Hematopoietic multipotent progenitor cell treated with erythropoietin and hydrocortisone succinate and interleukin-3 and kit ligand, for 17 days (in vitro differentiated cells): ENCODE measurements around the gene CYP2J2.
"Not testable (repeated sequence)": the region's sequence is repeated elsewhere in the genome, so short reads cannot be mapped to it uniquely, and the experiment has no call there.

ENCODE experiments used
- DNase-seq: peaks from one replicate; pipeline ENCODE4 v3.0.0-alpha.2; 2015; ENCODE audit warnings: low spot score

Gene CYP2J2

DNA sequence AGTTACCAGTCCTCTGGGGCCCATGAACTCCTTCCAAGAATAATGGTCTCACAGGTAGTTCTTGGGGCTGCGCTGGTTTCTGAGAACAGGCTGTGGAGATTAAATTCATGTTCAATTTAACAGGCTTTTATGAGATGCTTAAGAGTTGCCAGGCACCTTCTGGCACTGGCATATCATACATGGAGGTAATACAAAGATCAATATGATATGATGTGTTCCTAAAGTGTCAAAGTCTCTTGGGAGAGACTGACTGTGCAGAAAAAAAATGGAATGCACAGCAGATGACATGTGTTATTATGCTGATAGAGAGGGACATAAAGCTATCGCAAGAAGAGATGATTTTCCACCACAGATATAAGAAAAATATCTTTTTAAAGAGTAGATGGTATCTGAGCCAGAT is 6.8 kb downstream of the CYP2J2 start:
- DNase-seq = no peak

- DNase-seq = no peak
These were observed 8.8 kb downstream of the CYP2J2 start for GRCh38 chr1:59917785-59918180.

DNA sequence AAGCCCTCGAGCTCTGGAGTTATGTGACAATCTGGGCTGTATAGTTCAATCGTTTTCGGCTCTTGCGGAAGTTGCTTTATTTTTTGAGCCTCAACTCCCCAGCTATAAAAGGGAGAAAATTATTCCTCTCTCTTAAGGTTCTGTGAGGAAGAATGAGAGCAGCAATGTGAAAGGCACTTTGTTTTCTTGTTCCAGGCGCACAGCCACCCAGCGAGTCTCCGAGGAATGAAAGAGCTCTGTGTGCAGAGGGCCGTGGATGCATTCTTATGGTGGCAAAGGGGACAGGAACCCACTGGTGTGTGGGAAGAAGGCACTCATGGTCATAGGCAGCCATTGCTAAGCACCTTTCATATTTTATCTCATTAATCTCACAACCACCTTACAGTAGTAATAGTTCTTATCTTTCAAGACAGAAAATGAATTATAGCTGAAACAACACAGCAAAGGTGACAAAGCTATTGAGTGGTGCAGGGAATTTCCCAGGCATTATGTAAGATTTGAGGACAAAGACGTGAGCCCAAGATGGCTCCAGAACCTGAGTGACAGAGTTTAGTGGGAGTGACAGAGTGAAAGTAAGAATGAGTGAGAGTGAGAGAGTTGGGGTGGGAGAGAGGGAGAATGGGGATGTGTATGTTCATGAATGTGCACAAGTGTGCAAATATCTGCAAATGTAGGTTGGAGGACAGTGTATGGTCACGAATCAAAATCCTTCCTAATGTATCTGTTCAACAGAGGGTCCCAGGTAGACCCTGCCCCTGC is 9.4 kb downstream of the CYP2J2 start:
- DNase-seq = no peak

DNA sequence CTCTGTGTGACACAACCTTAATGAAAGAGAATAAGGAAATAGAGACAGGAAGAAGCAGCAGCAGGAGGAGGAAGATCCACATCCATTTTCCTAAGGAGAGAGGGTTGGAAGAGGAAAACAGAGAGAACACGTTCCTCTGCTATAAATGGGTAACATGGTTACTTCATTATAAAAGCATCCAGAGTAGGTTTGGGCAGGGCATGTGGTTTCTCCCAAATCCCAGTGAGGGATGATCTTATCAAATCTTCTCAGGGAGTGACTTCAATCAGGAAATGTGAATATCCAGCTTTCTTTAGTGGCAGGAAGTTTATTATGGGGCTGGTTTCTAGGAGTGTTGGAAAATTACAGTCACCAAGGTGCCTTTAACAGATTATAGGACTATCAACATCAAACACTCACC is 11.1 kb downstream of the CYP2J2 start:
- DNase-seq = no peak

DNA sequence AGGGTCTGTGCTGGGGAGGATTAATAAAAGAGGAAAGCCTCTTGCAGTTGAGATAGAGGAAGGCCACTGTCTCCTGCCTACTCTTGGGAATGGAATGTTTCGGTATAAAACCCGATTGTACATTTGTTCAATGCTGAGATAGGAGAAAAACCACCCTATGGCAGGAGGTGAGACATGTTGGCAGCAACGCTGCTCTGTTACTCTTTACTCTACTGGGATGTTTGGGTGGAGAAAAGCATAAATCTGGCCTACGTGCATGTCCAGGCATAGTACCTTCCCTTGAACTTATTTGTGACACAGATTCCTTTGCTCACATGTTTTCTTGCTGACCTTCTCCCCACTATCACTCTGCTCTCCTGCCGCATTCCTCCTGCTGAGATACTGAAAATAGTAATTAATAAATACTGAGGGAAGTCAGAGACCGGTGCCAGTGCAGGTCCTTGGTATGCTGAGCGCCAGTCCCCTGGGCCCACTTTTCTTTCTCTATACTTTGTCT is 11.7 kb downstream of the CYP2J2 start:
- not testable (repeated sequence) for DNase-seq

DNA sequence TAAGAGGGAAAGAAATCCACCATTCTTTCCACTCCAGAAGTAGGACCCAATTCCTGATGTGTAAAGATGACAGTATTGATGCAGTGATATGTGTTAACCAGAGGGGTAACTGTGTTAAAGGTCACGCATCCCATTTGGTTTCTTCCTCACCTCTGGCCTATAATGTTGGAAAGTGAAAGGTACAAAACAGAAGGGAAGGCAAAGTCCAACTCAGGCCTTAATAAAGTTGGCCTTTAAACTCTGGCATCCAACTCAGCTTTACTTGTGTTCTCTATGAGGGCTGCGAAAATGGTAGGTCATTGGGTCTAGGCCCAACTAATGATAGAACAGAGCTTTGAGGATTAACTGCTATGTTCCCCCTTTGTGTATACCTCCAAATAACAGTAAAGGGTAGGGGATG is 17.9 kb downstream of the CYP2J2 start:
- DNase-seq = no peak

GRCh38 chr1:59908084-59908483 is 18.5 kb downstream of the CYP2J2 start:
- no peak for DNase-seq

- no peak for DNase-seq
These were observed 19.6 kb downstream of the CYP2J2 start for GRCh38 chr1:59906931-59907330.

DNA sequence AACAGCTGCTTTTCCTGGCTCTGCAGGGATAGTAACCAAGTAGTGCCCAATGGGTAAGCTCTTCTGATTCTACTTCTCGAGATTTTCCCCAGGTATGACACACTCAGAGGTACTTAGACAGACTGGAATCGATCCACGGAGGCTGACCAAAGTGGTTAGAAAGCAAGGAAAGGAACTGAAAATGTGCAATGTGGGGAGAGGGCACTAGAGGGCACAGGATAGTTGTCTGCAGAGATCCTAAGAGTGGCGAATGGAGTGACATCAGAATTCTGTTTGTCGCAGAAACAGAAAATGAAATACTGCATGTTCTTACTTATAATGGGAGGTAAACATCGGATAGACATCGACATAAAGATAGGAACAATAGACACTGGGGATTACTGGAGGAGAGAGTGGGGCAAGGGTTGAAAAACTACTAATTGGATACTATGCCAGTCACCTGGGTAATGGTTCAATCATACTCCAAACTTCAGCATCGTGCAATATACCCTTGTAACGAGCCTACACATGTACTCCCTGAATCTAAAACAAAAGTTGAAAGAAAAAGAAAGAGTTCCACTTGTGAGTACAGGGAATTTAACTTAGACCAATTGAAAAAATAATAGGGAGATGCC is 23.3 kb downstream of the CYP2J2 start:
- no peak for DNase-seq

- DNase-seq = no peak
These were observed 24.7 kb downstream of the CYP2J2 start for GRCh38 chr1:59901770-59902388.

GRCh38 chr1:59900640-59901039 is 25.9 kb downstream of the CYP2J2 start:
- DNase-seq = no peak

GRCh38 chr1:59898927-59899326 is 27.6 kb downstream of the CYP2J2 start:
- no peak for DNase-seq

DNA sequence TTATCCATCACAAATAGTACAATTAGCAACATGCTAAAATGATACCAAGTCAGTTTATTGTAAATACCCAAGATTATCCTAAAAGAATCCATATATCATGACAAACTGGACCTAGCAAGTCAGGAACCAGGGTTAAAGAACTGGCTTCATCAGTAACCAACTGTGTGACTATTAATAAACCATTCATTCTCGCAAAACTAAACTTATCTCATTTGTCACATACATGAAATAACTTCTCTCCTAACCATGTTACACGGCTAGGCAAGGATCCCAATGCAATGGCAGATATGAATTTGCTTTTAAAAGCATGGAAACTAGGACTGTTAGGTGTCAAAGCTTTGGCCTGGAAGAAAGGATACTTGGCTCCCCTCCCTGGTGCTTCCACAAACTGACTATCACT is 29.4 kb downstream of the CYP2J2 start:
- DNase-seq = no peak

- DNase-seq = no peak
These were observed 33.4 kb downstream of the CYP2J2 start for GRCh38 chr1:59892841-59893811.

GRCh38 chr1:59885160-59885832 is 41.3 kb downstream of the CYP2J2 start:
- no peak for DNase-seq

DNA sequence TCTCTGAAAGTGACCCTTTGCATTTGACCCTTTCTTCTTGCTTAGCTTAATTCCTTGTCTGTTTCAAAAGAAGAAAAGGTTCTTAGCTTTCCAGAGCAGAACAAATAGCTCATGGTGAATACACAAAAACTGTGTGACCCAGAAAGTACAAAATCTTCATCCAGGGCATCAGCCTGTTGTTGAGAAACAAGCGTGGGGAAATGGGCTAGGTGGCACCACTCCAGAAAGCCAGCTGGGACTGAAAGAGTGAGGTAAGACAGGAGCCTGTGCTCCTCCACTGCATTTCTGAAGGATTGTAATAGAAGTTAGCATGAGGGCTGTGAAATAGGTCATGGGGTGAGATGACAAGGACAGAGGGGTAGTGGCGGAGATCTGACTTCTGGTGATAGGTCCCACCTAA is 45.8 kb downstream of the CYP2J2 start:
- DNase-seq = no peak

- no peak for DNase-seq
These were observed 46.5 kb downstream of the CYP2J2 start for GRCh38 chr1:59879996-59880505.

GRCh38 chr1:59879574-59879973 is 47.0 kb downstream of the CYP2J2 start:
- DNase-seq = no peak

DNA sequence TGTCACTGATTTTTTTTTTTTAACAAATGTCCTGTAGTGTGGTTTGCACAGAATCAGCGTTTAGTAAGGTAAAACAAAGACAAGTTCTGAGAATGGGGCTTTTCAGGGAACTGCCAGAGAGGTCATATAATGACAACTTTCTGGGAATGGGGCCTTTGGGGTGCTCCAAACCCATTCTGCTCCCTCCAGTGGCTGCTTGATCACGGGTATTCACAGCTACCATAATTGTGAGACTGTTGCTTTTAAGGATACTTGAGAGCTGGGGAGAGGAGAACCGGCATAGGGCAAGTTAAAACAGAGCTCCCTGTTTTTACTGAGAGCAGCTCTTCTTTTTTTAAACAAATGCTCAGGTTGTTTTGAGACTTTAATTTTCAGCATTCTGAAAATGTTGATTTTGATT is 48.2 kb downstream of the CYP2J2 start:
- DNase-seq = no peak

- DNase-seq = no peak
These were observed 49.4 kb downstream of the CYP2J2 start for GRCh38 chr1:59877108-59877682.

DNA sequence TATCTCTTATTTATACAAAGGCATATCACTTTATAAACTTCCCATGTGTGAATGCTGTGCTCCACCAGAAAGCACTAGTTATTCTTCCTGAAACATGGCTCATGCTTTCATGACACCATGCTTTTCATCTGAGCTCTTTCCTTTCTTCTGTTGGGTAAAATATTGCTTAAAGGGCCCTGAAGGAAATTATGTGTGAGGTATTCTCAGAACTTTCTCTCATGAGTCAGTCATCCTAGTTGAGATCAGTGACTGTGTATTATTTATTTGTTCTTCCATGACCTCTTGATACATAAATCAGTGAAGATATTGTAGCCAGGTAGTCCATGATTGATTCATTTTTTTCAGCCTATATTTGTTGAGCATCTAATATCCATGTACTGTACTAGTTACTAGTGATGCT is 54.8 kb downstream of the CYP2J2 start:
- no peak for DNase-seq
